GM23338 (cell line): ENCODE results near the gene MYO1A.

Experiments
- CREB1 ChIP-seq: fragments of 250-450 bp; sonication (Bioruptor Pico); IDR thresholded peaks from 2 replicates; pipeline ENCODE4 v1.5.0; 2020; ENCODE audit warnings: low read depth, mild to moderate bottlenecking, moderate library complexity
- EZH2 ChIP-seq: fragments of 200-600 bp; sonication (generic); IDR thresholded peaks from one replicate; pipeline ENCODE4 v1.8.0; 2017; ENCODE audit warnings: antibody characterized with exemption, mild to moderate bottlenecking, low read depth; ENCODE audit not compliant: unreplicated experiment
- EZH2phosphoT487 ChIP-seq: fragments of 200-600 bp; sonication (generic); IDR thresholded peaks from one replicate; pipeline ENCODE4 v1.8.1; 2018; ENCODE audit warnings: antibody characterized with exemption; ENCODE audit not compliant: unreplicated experiment
- JUNB ChIP-seq: IDR thresholded peaks from one replicate; pipeline ENCODE4 v1.6.1; 2016; ENCODE audit warnings: antibody characterized with exemption; ENCODE audit not compliant: unreplicated experiment
- NANOG ChIP-seq: IDR thresholded peaks from 2 replicates; pipeline ENCODE4 v1.6.1; 2016; ENCODE audit warnings: antibody characterized with exemption, borderline replicate concordance
- POLR2AphosphoS5 ChIP-seq: IDR thresholded peaks from 2 replicates; pipeline ENCODE4 v1.6.1; 2016; ENCODE audit warnings: antibody characterized with exemption, low read depth
- STAT1 ChIP-seq: IDR thresholded peaks from one replicate; pipeline ENCODE4 v1.6.1; 2016; ENCODE audit warnings: antibody characterized with exemption; ENCODE audit not compliant: unreplicated experiment
- ZNF114 ChIP-seq: fragments of 250-450 bp; sonication (Bioruptor Pico); IDR thresholded peaks from 2 replicates; pipeline ENCODE4 v1.5.0; 2020; ENCODE audit warnings: mild to moderate bottlenecking, moderate library complexity
- ZNF331 ChIP-seq: fragments of 250-450 bp; sonication (Bioruptor Pico); IDR thresholded peaks from 2 replicates; pipeline ENCODE4 v1.5.0; 2020; ENCODE audit warnings: low read depth, mild to moderate bottlenecking, moderate library complexity
- TF ChIP-seq, protein P1 (sequence below), 2 experiments: fragments of 200-600 bp in 1 of 2; sonication (generic) in 1 of 2; conservative IDR thresholded peaks; 2 replicates each; pipeline versions ENCODE4 v1.5.1 to v1.6.1; 2016 to 2017; ENCODE audit warnings: antibody characterized with exemption in 2 of 2, low read depth in 2 of 2, mild to moderate bottlenecking in 2 of 2, moderate library complexity in 1 of 2
- TF ChIP-seq, protein P2 (sequence below): IDR thresholded peaks from one replicate; pipeline ENCODE4 v1.6.1; 2018; ENCODE audit warnings: antibody characterized with exemption; ENCODE audit not compliant: unreplicated experiment
- TF ChIP-seq, protein P3 (sequence below): IDR thresholded peaks from 2 replicates; pipeline ENCODE4 v1.6.1; 2016; ENCODE audit warnings: antibody characterized with exemption

DNA sequence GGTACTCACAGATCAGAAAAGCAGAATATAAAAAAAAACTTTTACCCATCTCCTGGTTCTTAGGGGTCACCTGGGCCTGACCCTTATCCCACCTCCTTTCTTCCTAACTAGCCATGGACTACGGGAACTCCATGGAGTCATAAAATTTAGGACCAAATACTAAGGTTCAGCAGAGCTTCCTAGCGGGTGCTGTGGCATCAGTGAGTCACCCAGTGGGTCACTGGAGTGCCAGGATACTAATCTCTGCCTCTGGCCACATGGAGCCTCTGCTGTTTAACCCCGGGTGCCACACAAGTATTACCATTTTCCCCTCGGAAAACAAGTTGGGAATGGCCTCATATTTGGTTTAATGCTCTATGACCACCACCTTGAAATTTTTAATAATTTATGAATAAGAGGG is 50.5 kb downstream of the MYO1A start:
- TF ChIP-seq, protein P1, sequence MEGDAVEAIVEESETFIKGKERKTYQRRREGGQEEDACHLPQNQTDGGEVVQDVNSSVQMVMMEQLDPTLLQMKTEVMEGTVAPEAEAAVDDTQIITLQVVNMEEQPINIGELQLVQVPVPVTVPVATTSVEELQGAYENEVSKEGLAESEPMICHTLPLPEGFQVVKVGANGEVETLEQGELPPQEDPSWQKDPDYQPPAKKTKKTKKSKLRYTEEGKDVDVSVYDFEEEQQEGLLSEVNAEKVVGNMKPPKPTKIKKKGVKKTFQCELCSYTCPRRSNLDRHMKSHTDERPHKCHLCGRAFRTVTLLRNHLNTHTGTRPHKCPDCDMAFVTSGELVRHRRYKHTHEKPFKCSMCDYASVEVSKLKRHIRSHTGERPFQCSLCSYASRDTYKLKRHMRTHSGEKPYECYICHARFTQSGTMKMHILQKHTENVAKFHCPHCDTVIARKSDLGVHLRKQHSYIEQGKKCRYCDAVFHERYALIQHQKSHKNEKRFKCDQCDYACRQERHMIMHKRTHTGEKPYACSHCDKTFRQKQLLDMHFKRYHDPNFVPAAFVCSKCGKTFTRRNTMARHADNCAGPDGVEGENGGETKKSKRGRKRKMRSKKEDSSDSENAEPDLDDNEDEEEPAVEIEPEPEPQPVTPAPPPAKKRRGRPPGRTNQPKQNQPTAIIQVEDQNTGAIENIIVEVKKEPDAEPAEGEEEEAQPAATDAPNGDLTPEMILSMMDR (conservative IDR thresholded peaks at IDR 0.05; ENCODE audit: low read depth in 2 of 2): no peak
- TF ChIP-seq ZNF114 (CRISPR knock-in tag) (no peak), POLR2AphosphoS5 (no peak), EZH2phosphoT487 (no peak), EZH2 (no peak), CREB1 (no peak), JUNB (no peak), STAT1 (no peak), ZNF331 (CRISPR knock-in tag) (no peak), NANOG (no peak)
- TF ChIP-seq, protein P2, sequence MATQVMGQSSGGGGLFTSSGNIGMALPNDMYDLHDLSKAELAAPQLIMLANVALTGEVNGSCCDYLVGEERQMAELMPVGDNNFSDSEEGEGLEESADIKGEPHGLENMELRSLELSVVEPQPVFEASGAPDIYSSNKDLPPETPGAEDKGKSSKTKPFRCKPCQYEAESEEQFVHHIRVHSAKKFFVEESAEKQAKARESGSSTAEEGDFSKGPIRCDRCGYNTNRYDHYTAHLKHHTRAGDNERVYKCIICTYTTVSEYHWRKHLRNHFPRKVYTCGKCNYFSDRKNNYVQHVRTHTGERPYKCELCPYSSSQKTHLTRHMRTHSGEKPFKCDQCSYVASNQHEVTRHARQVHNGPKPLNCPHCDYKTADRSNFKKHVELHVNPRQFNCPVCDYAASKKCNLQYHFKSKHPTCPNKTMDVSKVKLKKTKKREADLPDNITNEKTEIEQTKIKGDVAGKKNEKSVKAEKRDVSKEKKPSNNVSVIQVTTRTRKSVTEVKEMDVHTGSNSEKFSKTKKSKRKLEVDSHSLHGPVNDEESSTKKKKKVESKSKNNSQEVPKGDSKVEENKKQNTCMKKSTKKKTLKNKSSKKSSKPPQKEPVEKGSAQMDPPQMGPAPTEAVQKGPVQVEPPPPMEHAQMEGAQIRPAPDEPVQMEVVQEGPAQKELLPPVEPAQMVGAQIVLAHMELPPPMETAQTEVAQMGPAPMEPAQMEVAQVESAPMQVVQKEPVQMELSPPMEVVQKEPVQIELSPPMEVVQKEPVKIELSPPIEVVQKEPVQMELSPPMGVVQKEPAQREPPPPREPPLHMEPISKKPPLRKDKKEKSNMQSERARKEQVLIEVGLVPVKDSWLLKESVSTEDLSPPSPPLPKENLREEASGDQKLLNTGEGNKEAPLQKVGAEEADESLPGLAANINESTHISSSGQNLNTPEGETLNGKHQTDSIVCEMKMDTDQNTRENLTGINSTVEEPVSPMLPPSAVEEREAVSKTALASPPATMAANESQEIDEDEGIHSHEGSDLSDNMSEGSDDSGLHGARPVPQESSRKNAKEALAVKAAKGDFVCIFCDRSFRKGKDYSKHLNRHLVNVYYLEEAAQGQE: no peak
- TF ChIP-seq, protein P3, sequence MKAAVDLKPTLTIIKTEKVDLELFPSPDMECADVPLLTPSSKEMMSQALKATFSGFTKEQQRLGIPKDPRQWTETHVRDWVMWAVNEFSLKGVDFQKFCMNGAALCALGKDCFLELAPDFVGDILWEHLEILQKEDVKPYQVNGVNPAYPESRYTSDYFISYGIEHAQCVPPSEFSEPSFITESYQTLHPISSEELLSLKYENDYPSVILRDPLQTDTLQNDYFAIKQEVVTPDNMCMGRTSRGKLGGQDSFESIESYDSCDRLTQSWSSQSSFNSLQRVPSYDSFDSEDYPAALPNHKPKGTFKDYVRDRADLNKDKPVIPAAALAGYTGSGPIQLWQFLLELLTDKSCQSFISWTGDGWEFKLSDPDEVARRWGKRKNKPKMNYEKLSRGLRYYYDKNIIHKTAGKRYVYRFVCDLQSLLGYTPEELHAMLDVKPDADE: no peak
